Measurements from ENCODE around the gene PRKCE. TPM values are rescaled to one million over a fixed set of nuclear protein-coding genes. Genes with fewer than 3 reads are reported as not detected.

The PRKCE gene
- total RNA-seq, 1 experiment from 2014 or later = 14.8 TPM

DNA sequence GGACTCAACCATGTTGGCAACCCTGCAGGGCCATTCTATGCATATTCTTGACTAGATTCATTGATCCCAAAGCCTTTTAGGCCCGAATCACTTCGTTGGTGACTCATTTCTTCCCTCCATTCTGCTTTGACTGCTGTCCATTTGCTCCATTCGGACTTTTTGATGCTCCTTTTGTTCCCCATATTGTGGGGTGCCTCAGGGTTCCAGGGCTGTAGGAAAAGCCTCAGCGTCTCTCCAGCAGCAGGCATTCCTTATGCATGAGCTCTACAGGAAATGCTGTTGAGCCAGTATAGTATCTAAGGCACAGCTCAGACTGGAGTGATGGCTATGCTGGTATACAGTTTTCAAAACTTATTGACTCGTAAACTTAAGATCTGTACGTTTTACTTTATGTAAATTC is 292.6 kb downstream of the PRKCE start:
- Histone ChIP-seq H3K4me1 (ENCODE audit: control insufficient read depth in 1 of 2, insufficient read depth in 2 of 2, low read length in 2 of 2) (peaks cover 62 to 77% of the 10 kb centered on the region in 2 experiments), H2AFZ (ENCODE audit: low read depth, low read length, poor library complexity, severe bottlenecking) (no peak overlapping the region), H3K36me3 (ENCODE audit: control insufficient read depth in 1 of 2, insufficient read depth in 2 of 2, low read length in 2 of 2) (no peaks in the 10 kb centered on the region), H3K27me3 (ENCODE audit: insufficient read depth, low read length) (no peaks in the 10 kb centered on the region), H3K4me3 (replicated peaks in 1 of 2; ENCODE audit: low read depth in 1 of 2, low read length in 2 of 2) (peak overlapping the region in 1 of 2 experiments; percentile 34; a peak in 2 of 4 replicates), H3K27ac (ENCODE audit: low read depth, low read length) (peak overlapping the region; percentile 73), H3K4me2 (ENCODE audit: low read length) (peak overlapping the region; percentile 69), H3K9ac (ENCODE audit: low read length) (peak overlapping the region; percentile 49), H4K20me1 (ENCODE audit: insufficient read depth) (no peaks in the 10 kb centered on the region), H3K9me2 (ENCODE audit: insufficient read depth) (no peaks in the 10 kb centered on the region), H3K79me2 (ENCODE audit: insufficient read depth, low read length) (no peaks in the 10 kb centered on the region), H3K9me3 (ENCODE audit: control insufficient read depth in 1 of 2, insufficient read depth in 1 of 2, low read depth in 1 of 2, low read length in 2 of 2) (no peaks in the 10 kb centered on the region)
- DNase-seq (ENCODE audit: low read depth, low spot score) (peak; percentile 80), ATAC-seq (peak; percentile 74)
- POLR2A ChIA-PET = interaction anchor here (2.2 kb wide), 1 partner anchor 19 kb away, joined by 13 read pairs; no protein-coding TSS in a partner anchor
- intact Hi-C loops (cut with micrococcal nuclease) = no loop called here
- CTCF ChIA-PET = interaction anchor here (1.5 to 2.2 kb wide), 2 partner anchors 20 to 49 kb away, joined by 4 to 11 read pairs; no protein-coding TSS in a partner anchor
- BruUV-seq (replicated peaks) = no TSS peak
- RAD21 ChIA-PET (ENCODE audit: low non-redundant PET in 1 of 2, low total read pairs in 2 of 2, uncharacterized antibody in 2 of 2, unreplicated experiment in 2 of 2) = interaction anchor here in 1 of 2 experiments (0.6 kb wide), 1 partner anchor 325 kb away, joined by 3 read pairs; no protein-coding TSS in a partner anchor
- TF ChIP-seq ZFX (IDR thresholded peaks at IDR 0.05) (no peak), ZNF274 (IDR thresholded peaks at IDR 0.05; ENCODE audit: low read depth, low read length) (no peak), POLR2A (IDR thresholded peaks at IDR 0.05; ENCODE audit: borderline replicate concordance, extremely low read depth, insufficient read depth, insufficient read length) (no peak), JUND (IDR thresholded peaks at IDR 0.05) (peak; percentile 83), POLR2AphosphoS5 (IDR thresholded peaks at IDR 0.05; ENCODE audit: low read depth, low read length) (peak; percentile 29; the same call in 1 of the 2 replicates), EZH2 (IDR thresholded peaks at IDR 0.05) (no peak), SP1 (IDR thresholded peaks at IDR 0.05; ENCODE audit: low read depth) (peak; percentile 59), FOSL1 (IDR thresholded peaks at IDR 0.05; ENCODE audit: low read depth) (peak; percentile 79), ELF1 (IDR thresholded peaks at IDR 0.05; ENCODE audit: borderline replicate concordance, low read depth) (no peak), YY1 (IDR thresholded peaks at IDR 0.05; ENCODE audit: extremely low read depth, insufficient replicate concordance, low read depth, low read length) (no peak), TCF7L2 (IDR thresholded peaks at IDR 0.05; ENCODE audit: borderline replicate concordance, extremely low read depth, insufficient read depth, insufficient read length) (no peak), SIN3A (IDR thresholded peaks at IDR 0.05; ENCODE audit: low read depth) (0 out of 2 replicates have a peak, but pooled peaks have one; percentile 4), EZH2phosphoT487 (IDR thresholded peaks at IDR 0.05; ENCODE audit: borderline replicate concordance) (no peak), EGR1 (IDR thresholded peaks at IDR 0.05; ENCODE audit: low read depth) (0 out of 2 replicates have a peak, but pooled peaks have one; percentile 31), RAD21 (IDR thresholded peaks at IDR 0.05; ENCODE audit: low read depth) (0 out of 2 replicates have a peak, but pooled peaks have one; percentile 7), CBX3 (IDR thresholded peaks at IDR 0.05; ENCODE audit: low read depth) (no peak; the same call in 1 of the 2 replicates), CEBPB (IDR thresholded peaks at IDR 0.05; ENCODE audit: low read depth) (no peak), SRF (IDR thresholded peaks at IDR 0.05; ENCODE audit: low read depth) (no peak)
- TF ChIP-seq, protein P1, sequence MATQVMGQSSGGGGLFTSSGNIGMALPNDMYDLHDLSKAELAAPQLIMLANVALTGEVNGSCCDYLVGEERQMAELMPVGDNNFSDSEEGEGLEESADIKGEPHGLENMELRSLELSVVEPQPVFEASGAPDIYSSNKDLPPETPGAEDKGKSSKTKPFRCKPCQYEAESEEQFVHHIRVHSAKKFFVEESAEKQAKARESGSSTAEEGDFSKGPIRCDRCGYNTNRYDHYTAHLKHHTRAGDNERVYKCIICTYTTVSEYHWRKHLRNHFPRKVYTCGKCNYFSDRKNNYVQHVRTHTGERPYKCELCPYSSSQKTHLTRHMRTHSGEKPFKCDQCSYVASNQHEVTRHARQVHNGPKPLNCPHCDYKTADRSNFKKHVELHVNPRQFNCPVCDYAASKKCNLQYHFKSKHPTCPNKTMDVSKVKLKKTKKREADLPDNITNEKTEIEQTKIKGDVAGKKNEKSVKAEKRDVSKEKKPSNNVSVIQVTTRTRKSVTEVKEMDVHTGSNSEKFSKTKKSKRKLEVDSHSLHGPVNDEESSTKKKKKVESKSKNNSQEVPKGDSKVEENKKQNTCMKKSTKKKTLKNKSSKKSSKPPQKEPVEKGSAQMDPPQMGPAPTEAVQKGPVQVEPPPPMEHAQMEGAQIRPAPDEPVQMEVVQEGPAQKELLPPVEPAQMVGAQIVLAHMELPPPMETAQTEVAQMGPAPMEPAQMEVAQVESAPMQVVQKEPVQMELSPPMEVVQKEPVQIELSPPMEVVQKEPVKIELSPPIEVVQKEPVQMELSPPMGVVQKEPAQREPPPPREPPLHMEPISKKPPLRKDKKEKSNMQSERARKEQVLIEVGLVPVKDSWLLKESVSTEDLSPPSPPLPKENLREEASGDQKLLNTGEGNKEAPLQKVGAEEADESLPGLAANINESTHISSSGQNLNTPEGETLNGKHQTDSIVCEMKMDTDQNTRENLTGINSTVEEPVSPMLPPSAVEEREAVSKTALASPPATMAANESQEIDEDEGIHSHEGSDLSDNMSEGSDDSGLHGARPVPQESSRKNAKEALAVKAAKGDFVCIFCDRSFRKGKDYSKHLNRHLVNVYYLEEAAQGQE (IDR thresholded peaks at IDR 0.05; ENCODE audit: low read depth) = no peak
- TF ChIP-seq, protein P2, sequence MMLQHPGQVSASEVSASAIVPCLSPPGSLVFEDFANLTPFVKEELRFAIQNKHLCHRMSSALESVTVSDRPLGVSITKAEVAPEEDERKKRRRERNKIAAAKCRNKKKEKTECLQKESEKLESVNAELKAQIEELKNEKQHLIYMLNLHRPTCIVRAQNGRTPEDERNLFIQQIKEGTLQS (IDR thresholded peaks at IDR 0.05) = no peak
- TF ChIP-seq, protein P3, sequence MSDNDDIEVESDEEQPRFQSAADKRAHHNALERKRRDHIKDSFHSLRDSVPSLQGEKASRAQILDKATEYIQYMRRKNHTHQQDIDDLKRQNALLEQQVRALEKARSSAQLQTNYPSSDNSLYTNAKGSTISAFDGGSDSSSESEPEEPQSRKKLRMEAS (IDR thresholded peaks at IDR 0.05) = no peak
- TF ChIP-seq, protein P4, sequence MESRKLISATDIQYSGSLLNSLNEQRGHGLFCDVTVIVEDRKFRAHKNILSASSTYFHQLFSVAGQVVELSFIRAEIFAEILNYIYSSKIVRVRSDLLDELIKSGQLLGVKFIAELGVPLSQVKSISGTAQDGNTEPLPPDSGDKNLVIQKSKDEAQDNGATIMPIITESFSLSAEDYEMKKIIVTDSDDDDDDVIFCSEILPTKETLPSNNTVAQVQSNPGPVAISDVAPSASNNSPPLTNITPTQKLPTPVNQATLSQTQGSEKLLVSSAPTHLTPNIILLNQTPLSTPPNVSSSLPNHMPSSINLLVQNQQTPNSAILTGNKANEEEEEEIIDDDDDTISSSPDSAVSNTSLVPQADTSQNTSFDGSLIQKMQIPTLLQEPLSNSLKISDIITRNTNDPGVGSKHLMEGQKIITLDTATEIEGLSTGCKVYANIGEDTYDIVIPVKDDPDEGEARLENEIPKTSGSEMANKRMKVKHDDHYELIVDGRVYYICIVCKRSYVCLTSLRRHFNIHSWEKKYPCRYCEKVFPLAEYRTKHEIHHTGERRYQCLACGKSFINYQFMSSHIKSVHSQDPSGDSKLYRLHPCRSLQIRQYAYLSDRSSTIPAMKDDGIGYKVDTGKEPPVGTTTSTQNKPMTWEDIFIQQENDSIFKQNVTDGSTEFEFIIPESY (IDR thresholded peaks at IDR 0.05; ENCODE audit: extremely low read depth, insufficient replicate concordance, low read length) = no peak
